Measurements from ENCODE around the gene MOCOS.
"Not testable (repeated sequence)": the region's sequence is repeated elsewhere in the genome, so short reads cannot be mapped to it uniquely, and the experiment has no call there.

The MOCOS gene

GRCh38 chr18:36155851-36156757 is 31.2 kb upstream of the MOCOS start:
- Histone ChIP-seq H3K9ac (ENCODE audit: low read length in 2 of 2) (no peak overlapping the region), H3K4me3 (ENCODE audit: low read length in 2 of 2) (no peak overlapping the region), H3K27ac (ENCODE audit: low read length) (no peak overlapping the region), H3K27me3 (ENCODE audit: control insufficient read depth in 1 of 2, insufficient read depth in 2 of 2, low read length in 2 of 2) (no peaks in the 10 kb centered on the region), H3K4me1 (ENCODE audit: control insufficient read depth, insufficient read depth, low read length) (no peaks in the 10 kb centered on the region), H3K9me3 (ENCODE audit: control insufficient read depth in 2 of 2, low read length in 2 of 2) (no peaks in the 10 kb centered on the region), H3K36me3 (ENCODE audit: control insufficient read depth in 2 of 2, insufficient read depth in 2 of 2, low read length in 2 of 2) (peaks cover 38 to 39% of the 10 kb centered on the region in 2 donors)

DNA sequence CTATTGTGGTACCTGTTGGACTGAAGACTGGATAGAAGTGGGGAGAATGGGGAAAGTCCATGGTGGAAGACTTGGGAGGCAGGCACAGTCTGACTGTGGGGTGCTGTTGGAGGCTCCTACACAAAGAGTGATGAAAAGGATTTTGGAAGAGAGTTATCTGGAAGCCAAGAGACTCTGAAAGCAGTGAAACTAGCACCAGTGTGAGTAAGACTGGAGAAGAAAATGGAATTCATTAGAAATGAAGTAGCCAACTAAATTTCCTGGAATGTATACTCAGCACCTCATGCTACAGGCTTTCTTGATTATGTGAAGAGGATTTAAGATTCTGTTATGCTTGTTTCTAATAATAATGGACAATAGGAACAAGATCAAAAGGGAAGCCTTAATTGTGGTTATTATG is 29.9 kb upstream of the MOCOS start:
- H3K9ac ChIP-seq (ENCODE audit: low read length in 2 of 2): no peak overlapping the region
- H3K27me3 ChIP-seq (ENCODE audit: control insufficient read depth in 1 of 2, insufficient read depth in 2 of 2, low read length in 2 of 2): no peaks in the 10 kb centered on the region
- no peak overlapping the region for H3K4me3 ChIP-seq (ENCODE audit: low read length in 2 of 2)
- no peak overlapping the region for H3K27ac ChIP-seq (ENCODE audit: low read length)
- H3K36me3 ChIP-seq (ENCODE audit: control insufficient read depth in 2 of 2, insufficient read depth in 2 of 2, low read length in 2 of 2): peaks cover 36 to 38% of the 10 kb centered on the region in 2 donors
- H3K9me3 ChIP-seq (ENCODE audit: control insufficient read depth in 2 of 2, low read length in 2 of 2): no peaks in the 10 kb centered on the region
- no peaks in the 10 kb centered on the region for H3K4me1 ChIP-seq (ENCODE audit: control insufficient read depth, insufficient read depth, low read length)

- H3K27ac ChIP-seq (ENCODE audit: low read length): no peak overlapping the region
- H3K27me3 ChIP-seq (ENCODE audit: control insufficient read depth in 1 of 2, insufficient read depth in 2 of 2, low read length in 2 of 2): no peaks in the 10 kb centered on the region
- H3K36me3 ChIP-seq (ENCODE audit: control insufficient read depth in 2 of 2, insufficient read depth in 2 of 2, low read length in 2 of 2): peaks cover 29 to 36% of the 10 kb centered on the region in 2 donors
- no peak overlapping the region for H3K4me3 ChIP-seq (ENCODE audit: low read length in 2 of 2)
- H3K9me3 ChIP-seq (ENCODE audit: control insufficient read depth in 2 of 2, low read length in 2 of 2): no peaks in the 10 kb centered on the region
- H3K9ac ChIP-seq (ENCODE audit: low read length in 2 of 2): no peak overlapping the region
- H3K4me1 ChIP-seq (ENCODE audit: control insufficient read depth, insufficient read depth, low read length): no peaks in the 10 kb centered on the region
These were observed 28.9 kb upstream of the MOCOS start for GRCh38 chr18:36158266-36158867.

- H3K36me3 ChIP-seq (ENCODE audit: control insufficient read depth in 2 of 2, insufficient read depth in 2 of 2, low read length in 2 of 2): peaks cover 18 to 37% of the 10 kb centered on the region in 2 donors
- no peak overlapping the region for H3K4me3 ChIP-seq (ENCODE audit: low read length in 2 of 2)
- H3K27me3 ChIP-seq (ENCODE audit: control insufficient read depth in 1 of 2, insufficient read depth in 2 of 2, low read length in 2 of 2): no peaks in the 10 kb centered on the region
- no peak overlapping the region for H3K27ac ChIP-seq (ENCODE audit: low read length)
- H3K4me1 ChIP-seq (ENCODE audit: control insufficient read depth, insufficient read depth, low read length): no peaks in the 10 kb centered on the region
- no peak overlapping the region for H3K9ac ChIP-seq (ENCODE audit: low read length in 2 of 2)
- H3K9me3 ChIP-seq (ENCODE audit: control insufficient read depth in 2 of 2, low read length in 2 of 2): no peaks in the 10 kb centered on the region
These were observed 26.3 kb upstream of the MOCOS start for GRCh38 chr18:36160959-36161371.

GRCh38 chr18:36162981-36163380 is 24.3 kb upstream of the MOCOS start:
- Histone ChIP-seq H3K27ac (ENCODE audit: low read length) (no peak overlapping the region), H3K4me3 (ENCODE audit: low read length in 2 of 2) (no peak overlapping the region), H3K9ac (ENCODE audit: low read length in 2 of 2) (no peak overlapping the region), H3K36me3 (ENCODE audit: control insufficient read depth in 2 of 2, insufficient read depth in 2 of 2, low read length in 2 of 2) (peaks cover 22 to 40% of the 10 kb centered on the region in 2 donors), H3K27me3 (ENCODE audit: control insufficient read depth in 1 of 2, insufficient read depth in 2 of 2, low read length in 2 of 2) (no peaks in the 10 kb centered on the region), H3K4me1 (ENCODE audit: control insufficient read depth, insufficient read depth, low read length) (no peaks in the 10 kb centered on the region), H3K9me3 (ENCODE audit: control insufficient read depth in 2 of 2, low read length in 2 of 2) (no peaks in the 10 kb centered on the region)

- Histone ChIP-seq H3K27me3 (ENCODE audit: control insufficient read depth in 1 of 2, insufficient read depth in 2 of 2, low read length in 2 of 2) (no peaks in the 10 kb centered on the region), H3K4me3 (ENCODE audit: low read length in 2 of 2) (no peak overlapping the region), H3K36me3 (ENCODE audit: control insufficient read depth in 2 of 2, insufficient read depth in 2 of 2, low read length in 2 of 2) (peaks cover 36 to 43% of the 10 kb centered on the region in 2 donors), H3K4me1 (ENCODE audit: control insufficient read depth, insufficient read depth, low read length) (no peaks in the 10 kb centered on the region), H3K9me3 (ENCODE audit: control insufficient read depth in 2 of 2, low read length in 2 of 2) (no peaks in the 10 kb centered on the region), H3K27ac (ENCODE audit: low read length) (no peak overlapping the region), H3K9ac (ENCODE audit: low read length in 2 of 2) (no peak overlapping the region)
These were observed 19.5 kb upstream of the MOCOS start for GRCh38 chr18:36167692-36168218.

- H3K4me1 ChIP-seq (ENCODE audit: control insufficient read depth, insufficient read depth, low read length); H3K9me3 ChIP-seq (ENCODE audit: control insufficient read depth in 2 of 2, low read length in 2 of 2); H3K27me3 ChIP-seq (ENCODE audit: control insufficient read depth in 1 of 2, insufficient read depth in 2 of 2, low read length in 2 of 2); H3K27ac ChIP-seq (ENCODE audit: low read length); H3K9ac ChIP-seq (ENCODE audit: low read length in 2 of 2); H3K4me3 ChIP-seq (ENCODE audit: low read length in 2 of 2): not testable (repeated sequence)
- peaks cover 36 to 38% of the 10 kb centered on the region in 2 donors for H3K36me3 ChIP-seq (ENCODE audit: control insufficient read depth in 2 of 2, insufficient read depth in 2 of 2, low read length in 2 of 2)
These were observed 19.0 kb upstream of the MOCOS start for GRCh38 chr18:36168296-36168695.

GRCh38 chr18:36169938-36170337 is 17.4 kb upstream of the MOCOS start:
- no peaks in the 10 kb centered on the region for H3K4me1 ChIP-seq (ENCODE audit: control insufficient read depth, insufficient read depth, low read length)
- H3K9me3 ChIP-seq (ENCODE audit: control insufficient read depth in 2 of 2, low read length in 2 of 2): no peaks in the 10 kb centered on the region
- no peak overlapping the region for H3K27ac ChIP-seq (ENCODE audit: low read length)
- peaks cover 33 to 41% of the 10 kb centered on the region in 2 donors for H3K36me3 ChIP-seq (ENCODE audit: control insufficient read depth in 2 of 2, insufficient read depth in 2 of 2, low read length in 2 of 2)
- no peak overlapping the region for H3K9ac ChIP-seq (ENCODE audit: low read length in 2 of 2)
- H3K27me3 ChIP-seq (ENCODE audit: control insufficient read depth in 1 of 2, insufficient read depth in 2 of 2, low read length in 2 of 2): no peaks in the 10 kb centered on the region
- no peak overlapping the region for H3K4me3 ChIP-seq (ENCODE audit: low read length in 2 of 2)

DNA sequence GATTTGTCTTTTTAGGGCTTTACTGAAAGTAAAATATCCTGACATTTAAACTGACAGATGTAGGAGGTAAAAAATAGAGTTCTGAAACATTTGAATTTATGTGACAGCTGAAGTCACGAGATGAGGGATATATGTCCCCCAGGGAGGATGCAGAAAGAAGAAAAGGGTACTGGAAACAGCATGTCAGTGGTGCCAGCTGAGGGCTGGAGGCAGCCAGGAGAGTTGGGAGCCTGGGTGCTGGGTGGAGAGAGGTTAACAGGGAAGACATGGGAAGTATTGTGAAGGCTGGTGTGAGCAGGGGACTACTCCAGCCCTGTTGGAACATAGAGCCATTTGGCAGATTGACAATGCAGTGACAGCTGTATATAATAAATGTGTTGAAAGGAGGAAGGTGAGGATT is 11.8 kb upstream of the MOCOS start:
- no peaks in the 10 kb centered on the region for H3K9me3 ChIP-seq (ENCODE audit: control insufficient read depth in 2 of 2, low read length in 2 of 2)
- H3K4me3 ChIP-seq (ENCODE audit: low read length in 2 of 2): no peak overlapping the region
- peaks cover 4% of the 10 kb centered on the region for H3K4me1 ChIP-seq (ENCODE audit: control insufficient read depth, insufficient read depth, low read length)
- H3K9ac ChIP-seq (ENCODE audit: low read length in 2 of 2): no peak overlapping the region
- H3K27me3 ChIP-seq (ENCODE audit: control insufficient read depth in 1 of 2, insufficient read depth in 2 of 2, low read length in 2 of 2): no peaks in the 10 kb centered on the region
- no peak overlapping the region for H3K27ac ChIP-seq (ENCODE audit: low read length)
- peaks cover 26 to 37% of the 10 kb centered on the region in 2 donors for H3K36me3 ChIP-seq (ENCODE audit: control insufficient read depth in 2 of 2, insufficient read depth in 2 of 2, low read length in 2 of 2)

DNA sequence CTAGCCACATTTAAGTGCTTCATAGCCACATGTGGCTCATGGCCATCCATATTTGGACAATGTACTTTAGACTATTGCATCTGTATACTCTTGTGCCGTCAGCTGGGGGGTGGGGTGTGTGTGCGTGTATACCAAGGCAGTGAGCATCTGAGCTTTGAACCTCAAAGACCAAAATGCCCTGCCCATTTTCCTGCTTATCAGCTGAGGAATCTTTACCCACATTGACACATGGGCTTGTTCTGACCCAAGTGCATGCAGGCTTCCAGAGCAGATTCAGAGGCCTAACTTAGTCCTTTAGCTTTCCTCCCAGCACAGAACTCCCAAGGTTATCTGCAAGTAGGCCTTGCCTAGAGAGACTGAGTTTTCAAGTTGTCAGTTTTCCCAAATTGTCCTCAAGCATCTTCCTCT is 11.1 kb upstream of the MOCOS start:
- no peak overlapping the region for H3K9ac ChIP-seq (ENCODE audit: low read length in 2 of 2)
- H3K4me3 ChIP-seq (ENCODE audit: low read length in 2 of 2): no peak overlapping the region
- peaks cover 22 to 31% of the 10 kb centered on the region in 2 donors for H3K36me3 ChIP-seq (ENCODE audit: control insufficient read depth in 2 of 2, insufficient read depth in 2 of 2, low read length in 2 of 2)
- H3K27me3 ChIP-seq (ENCODE audit: control insufficient read depth in 1 of 2, insufficient read depth in 2 of 2, low read length in 2 of 2): no peaks in the 10 kb centered on the region
- no peak overlapping the region for H3K27ac ChIP-seq (ENCODE audit: low read length)
- H3K4me1 ChIP-seq (ENCODE audit: control insufficient read depth, insufficient read depth, low read length): peaks cover 4% of the 10 kb centered on the region
- no peaks in the 10 kb centered on the region for H3K9me3 ChIP-seq (ENCODE audit: control insufficient read depth in 2 of 2, low read length in 2 of 2)

Measured in stomach smooth muscle (tissue), 2 donors.